Mesendoderm (in vitro differentiated cells): ENCODE measurements around the gene BIN1.

Experiments
- DNase-seq: peaks from one replicate; pipeline ENCODE4 v3.0.0; 2013
- H2AK5ac ChIP-seq: 2 replicates; pipeline ENCODE4 v1.6.1; 2013; ENCODE audit warnings: low read length, inconsistent platforms
- H2BK120ac ChIP-seq: 2 replicates; pipeline ENCODE4 v1.6.1; 2013; ENCODE audit warnings: low read depth, mild to moderate bottlenecking, low read length, moderate library complexity, mixed read lengths
- H2BK15ac ChIP-seq: replicated peaks from 2 replicates; pipeline ENCODE4 v1.6.1; 2013; ENCODE audit warnings: low read depth, mild to moderate bottlenecking, moderate library complexity
- H2BK5ac ChIP-seq: 2 replicates; pipeline ENCODE4 v1.6.1; 2013; ENCODE audit warnings: low read length, inconsistent platforms
- H3K18ac ChIP-seq: 2 replicates; pipeline ENCODE4 v1.6.1; 2013; ENCODE audit warnings: mild to moderate bottlenecking, low read length, mixed read lengths
- H3K23ac ChIP-seq: one replicate; pipeline ENCODE4 v1.6.1; 2013; ENCODE audit warnings: low read length
- H3K27ac ChIP-seq: 2 replicates; pipeline ENCODE4 v1.5.1; 2013; ENCODE audit warnings: low read depth, mild to moderate bottlenecking, inconsistent platforms, low read length, moderate library complexity
- H3K27me3 ChIP-seq: 2 replicates; pipeline ENCODE4 v1.6.1; 2013; ENCODE audit warnings: low read length, control low read depth, mild to moderate bottlenecking, inconsistent platforms; ENCODE audit not compliant: insufficient read depth, poor library complexity
- H3K36me3 ChIP-seq: 2 replicates; pipeline ENCODE4 v1.6.1; 2013; ENCODE audit warnings: low read length, inconsistent platforms; ENCODE audit not compliant: control insufficient read depth, insufficient read depth
- H3K4ac ChIP-seq: one replicate; pipeline ENCODE4 v1.6.1; 2013; ENCODE audit warnings: low read depth, mild to moderate bottlenecking, low read length, moderate library complexity
- H3K4me1 ChIP-seq: 2 replicates; pipeline ENCODE4 v1.6.1; 2013; ENCODE audit warnings: low read depth, low read length, inconsistent platforms; ENCODE audit not compliant: control insufficient read depth
- H3K4me2 ChIP-seq: 2 replicates; pipeline ENCODE4 v1.6.1; 2013; ENCODE audit warnings: low read length
- H3K4me3 ChIP-seq: 2 replicates; pipeline ENCODE4 v1.5.1; 2013; ENCODE audit warnings: mild to moderate bottlenecking, low read length
- H3K56ac ChIP-seq: one replicate; pipeline ENCODE4 v1.6.1; 2013; ENCODE audit warnings: low read length
- H3K79me1 ChIP-seq: 2 replicates; pipeline ENCODE4 v1.6.1; 2013; ENCODE audit warnings: low read length, inconsistent platforms
- H3K79me2 ChIP-seq: 2 replicates; pipeline ENCODE4 v1.6.1; 2013; ENCODE audit warnings: mild to moderate bottlenecking, low read length; ENCODE audit not compliant: control insufficient read depth, insufficient read depth
- H3K9ac ChIP-seq: 2 replicates; pipeline ENCODE4 v1.6.1; 2013; ENCODE audit warnings: low read length, inconsistent platforms
- H4K5ac ChIP-seq: one replicate; pipeline ENCODE4 v1.6.1; 2013; ENCODE audit warnings: low read length
- H4K8ac ChIP-seq: one replicate; pipeline ENCODE4 v1.6.1; 2013; ENCODE audit warnings: low read depth, mild to moderate bottlenecking, control low read depth, low read length, moderate library complexity
- WGBS: extraction: QIAGEN DNeasy Blood & Tissue Kit; methylation state at CpG from one replicate; pipeline ENCODE4 v1.1.7; 2013; ENCODE audit warnings: low lambda C conversion rate, missing lambda C conversion rate; ENCODE audit not compliant: insufficient coverage; ENCODE audit errors: extremely low coverage; 5-methylcytosine and 5-hydroxymethylcytosine counted together

The BIN1 gene

GRCh38 chr2:127081826-127082633 lies 24.9 kb downstream of the BIN1 start:
- H3K4me3 ChIP-seq = no peak overlapping the region
- H2BK120ac ChIP-seq = no peak overlapping the region
- peaks cover 11% of the 10 kb centered on the region for H3K4me1 ChIP-seq
- H3K9ac ChIP-seq = peak overlapping the region; percentile 30
- H3K27me3 ChIP-seq = no peaks in the 10 kb centered on the region
- no peaks in the 10 kb centered on the region for H3K36me3 ChIP-seq
- peaks cover 9% of the 10 kb centered on the region for H3K79me1 ChIP-seq
- H3K27ac ChIP-seq = no peak overlapping the region
- no peak overlapping the region for H2BK5ac ChIP-seq
- no peak overlapping the region for H2AK5ac ChIP-seq
- H3K56ac ChIP-seq = peak overlapping the region; percentile 76
- no peak overlapping the region for H2BK15ac ChIP-seq
- H4K5ac ChIP-seq = no peak overlapping the region
- no CpG with 5 or more reads among the region's 28 CpGs for WGBS
- no peak overlapping the region for H3K4me2 ChIP-seq
- no peak overlapping the region for H3K18ac ChIP-seq
- H3K23ac ChIP-seq = no peak overlapping the region
- no peak overlapping the region for H3K4ac ChIP-seq
- H3K79me2 ChIP-seq = no peaks in the 10 kb centered on the region
- no peak overlapping the region for H4K8ac ChIP-seq
- no peak for DNase-seq

- no peak overlapping the region for H3K23ac ChIP-seq
- H2BK120ac ChIP-seq = no peak overlapping the region
- no peaks in the 10 kb centered on the region for H3K36me3 ChIP-seq
- no peaks in the 10 kb centered on the region for H3K27me3 ChIP-seq
- no peak overlapping the region for H3K9ac ChIP-seq
- H4K8ac ChIP-seq = no peak overlapping the region
- peaks cover 11% of the 10 kb centered on the region for H3K4me1 ChIP-seq
- H3K4me2 ChIP-seq = no peak overlapping the region
- H2AK5ac ChIP-seq = no peak overlapping the region
- H3K18ac ChIP-seq = no peak overlapping the region
- peak overlapping the region; percentile 46 for H3K56ac ChIP-seq
- H2BK15ac ChIP-seq = no peak overlapping the region
- H3K27ac ChIP-seq = no peak overlapping the region
- H2BK5ac ChIP-seq = no peak overlapping the region
- H3K4me3 ChIP-seq = no peak overlapping the region
- H3K79me2 ChIP-seq = no peaks in the 10 kb centered on the region
- no CpG with 5 or more reads among the region's 24 CpGs for WGBS
- H4K5ac ChIP-seq = no peak overlapping the region
- peaks cover 9% of the 10 kb centered on the region for H3K79me1 ChIP-seq
- DNase-seq = no peak
- no peak overlapping the region for H3K4ac ChIP-seq
These were observed 25.8 kb downstream of the BIN1 start for GRCh38 chr2:127080938-127081755.

GRCh38 chr2:127080226-127080937 lies 26.6 kb downstream of the BIN1 start:
- Histone ChIP-seq H3K4me1 (peaks cover 11% of the 10 kb centered on the region), H2BK5ac (no peak overlapping the region), H3K4me3 (no peak overlapping the region), H3K79me2 (no peaks in the 10 kb centered on the region), H3K27ac (no peak overlapping the region), H3K4me2 (no peak overlapping the region), H2AK5ac (no peak overlapping the region), H3K4ac (no peak overlapping the region), H3K23ac (no peak overlapping the region), H2BK120ac (no peak overlapping the region), H4K8ac (no peak overlapping the region), H3K27me3 (no peaks in the 10 kb centered on the region), H3K56ac (no peak overlapping the region), H3K36me3 (no peaks in the 10 kb centered on the region), H3K79me1 (peaks cover 7% of the 10 kb centered on the region), H2BK15ac (no peak overlapping the region), H3K9ac (no peak overlapping the region), H3K18ac (no peak overlapping the region), H4K5ac (no peak overlapping the region)
- DNase-seq = peak; percentile 65
- WGBS = no CpG with 5 or more reads among the region's 14 CpGs

- Histone ChIP-seq H3K23ac (no peak overlapping the region), H2BK5ac (no peak overlapping the region), H4K8ac (no peak overlapping the region), H2BK15ac (no peak overlapping the region), H2BK120ac (no peak overlapping the region), H3K36me3 (no peaks in the 10 kb centered on the region), H3K79me2 (no peaks in the 10 kb centered on the region), H3K4me2 (no peak overlapping the region), H3K27ac (no peak overlapping the region), H2AK5ac (no peak overlapping the region), H3K56ac (peak overlapping the region; percentile 18), H3K9ac (no peak overlapping the region), H3K27me3 (no peaks in the 10 kb centered on the region), H3K79me1 (peaks cover 5% of the 10 kb centered on the region), H4K5ac (no peak overlapping the region), H3K4ac (no peak overlapping the region), H3K4me3 (no peak overlapping the region), H3K18ac (no peak overlapping the region), H3K4me1 (peaks cover 3% of the 10 kb centered on the region)
- WGBS = no CpG with 5 or more reads among the region's 6 CpGs
- no peak for DNase-seq
These were observed 27.5 kb downstream of the BIN1 start for GRCh38 chr2:127079358-127079920.

- H3K27ac ChIP-seq = no peak overlapping the region
- no peak overlapping the region for H4K8ac ChIP-seq
- H3K79me2 ChIP-seq = no peaks in the 10 kb centered on the region
- peaks cover 3% of the 10 kb centered on the region for H3K4me1 ChIP-seq
- WGBS = no CpG with 5 or more reads among the region's 5 CpGs
- H2BK5ac ChIP-seq = no peak overlapping the region
- peaks cover 2% of the 10 kb centered on the region for H3K79me1 ChIP-seq
- no peaks in the 10 kb centered on the region for H3K27me3 ChIP-seq
- no peaks in the 10 kb centered on the region for H3K36me3 ChIP-seq
- no peak overlapping the region for H4K5ac ChIP-seq
- no peak overlapping the region for H3K4me2 ChIP-seq
- H3K23ac ChIP-seq = no peak overlapping the region
- no peak overlapping the region for H2BK15ac ChIP-seq
- H2BK120ac ChIP-seq = no peak overlapping the region
- DNase-seq = no peak
- H3K9ac ChIP-seq = no peak overlapping the region
- no peak overlapping the region for H2AK5ac ChIP-seq
- H3K18ac ChIP-seq = no peak overlapping the region
- no peak overlapping the region for H3K4me3 ChIP-seq
- H3K56ac ChIP-seq = no peak overlapping the region
- no peak overlapping the region for H3K4ac ChIP-seq
These were observed 28.2 kb downstream of the BIN1 start for GRCh38 chr2:127078666-127079270.
